ENCODE measurements around the gene DCBLD1. TPM values are rescaled to one million over a fixed set of nuclear protein-coding genes. Genes with fewer than 3 reads are reported as not detected.

Gene DCBLD1
- total and polyA plus RNA-seq, 2 of the 13 experiments (the other 11 are each of a cell fraction or from before 2014, with no cell fraction given): 23.2 to 41.5 TPM

DNA sequence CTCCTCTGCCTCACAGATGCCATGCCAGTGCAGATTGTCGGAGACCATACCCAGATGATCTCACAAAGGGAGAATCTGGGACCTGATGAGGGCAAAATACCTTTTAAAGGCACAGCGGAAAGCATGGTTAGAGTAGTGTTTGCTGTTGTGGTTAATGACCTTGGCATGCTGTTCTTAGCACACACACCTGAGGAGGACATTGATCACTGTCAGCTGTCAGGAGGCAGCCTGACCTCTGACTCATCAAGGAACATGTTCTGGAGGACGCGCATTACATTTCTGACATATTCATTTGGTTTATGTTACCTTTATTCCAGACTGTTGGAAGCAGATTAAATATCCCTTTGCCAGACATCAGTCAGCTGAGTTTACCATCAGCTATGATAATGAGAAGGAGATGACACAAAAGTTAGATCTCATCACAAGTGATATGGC is 62.7 kb downstream of the DCBLD1 start (continued):
- TF ChIP-seq, protein P1, sequence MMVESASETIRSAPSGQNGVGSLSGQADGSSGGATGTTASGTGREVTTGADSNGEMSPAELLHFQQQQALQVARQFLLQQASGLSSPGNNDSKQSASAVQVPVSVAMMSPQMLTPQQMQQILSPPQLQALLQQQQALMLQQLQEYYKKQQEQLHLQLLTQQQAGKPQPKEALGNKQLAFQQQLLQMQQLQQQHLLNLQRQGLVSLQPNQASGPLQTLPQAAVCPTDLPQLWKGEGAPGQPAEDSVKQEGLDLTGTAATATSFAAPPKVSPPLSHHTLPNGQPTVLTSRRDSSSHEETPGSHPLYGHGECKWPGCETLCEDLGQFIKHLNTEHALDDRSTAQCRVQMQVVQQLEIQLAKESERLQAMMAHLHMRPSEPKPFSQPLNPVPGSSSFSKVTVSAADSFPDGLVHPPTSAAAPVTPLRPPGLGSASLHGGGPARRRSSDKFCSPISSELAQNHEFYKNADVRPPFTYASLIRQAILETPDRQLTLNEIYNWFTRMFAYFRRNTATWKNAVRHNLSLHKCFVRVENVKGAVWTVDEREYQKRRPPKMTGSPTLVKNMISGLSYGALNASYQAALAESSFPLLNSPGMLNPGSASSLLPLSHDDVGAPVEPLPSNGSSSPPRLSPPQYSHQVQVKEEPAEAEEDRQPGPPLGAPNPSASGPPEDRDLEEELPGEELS (CRISPR knock-in tag; IDR thresholded peaks at IDR 0.05): peak; percentile 31; the same call in 1 of the 2 replicates
- TF ChIP-seq RELA (CRISPR knock-in tag; IDR thresholded peaks at IDR 0.05): no peak
- peak in 1 of 2 experiments; percentile 71; a peak in 2 of 4 replicates for TF ChIP-seq EP300 (IDR thresholded peaks at IDR 0.05; ENCODE audit: low read depth in 2 of 2, low read length in 2 of 2)
- peak; percentile 70; the same call in 1 of the 2 replicates for TF ChIP-seq EP300 (CRISPR knock-in tag; IDR thresholded peaks at IDR 0.05; ENCODE audit: borderline replicate concordance)
- TF ChIP-seq FOXA3 (CRISPR knock-in tag; IDR thresholded peaks at IDR 0.05): peak; percentile 60
- TF ChIP-seq HOXA3 (CRISPR knock-in tag; IDR thresholded peaks at IDR 0.05): peak; percentile 44; the same call in 1 of the 2 replicates
- TF ChIP-seq IRF2 (CRISPR knock-in tag; IDR thresholded peaks at IDR 0.05): no peak; the same call in 1 of the 2 replicates
- no peak for TF ChIP-seq SCMH1 (CRISPR knock-in tag; IDR thresholded peaks at IDR 0.05; ENCODE audit: borderline replicate concordance)
- peak; percentile 61 for TF ChIP-seq RXRB (CRISPR knock-in tag; IDR thresholded peaks at IDR 0.05; ENCODE audit: borderline replicate concordance)
- TF ChIP-seq CCAR2 (optimal IDR thresholded peaks at IDR 0.05; ENCODE audit: low read depth, low read length): no peak
- no peak for TF ChIP-seq ZNF547 (CRISPR knock-in tag; IDR thresholded peaks at IDR 0.05)
- no peak for TF ChIP-seq ATF1 (CRISPR knock-in tag; IDR thresholded peaks at IDR 0.05)
- peak; percentile 5; the same call in 1 of the 2 replicates for TF ChIP-seq HNF4G (IDR thresholded peaks at IDR 0.05; ENCODE audit: borderline replicate concordance, low read depth, low read length)
- TF ChIP-seq HNF4G (CRISPR knock-in tag; IDR thresholded peaks at IDR 0.05; ENCODE audit: borderline replicate concordance, low read depth): no peak
- TF ChIP-seq ZNF703 (CRISPR knock-in tag; IDR thresholded peaks at IDR 0.05; ENCODE audit: borderline replicate concordance): no peak
- peak; percentile 72 to 73 for TF ChIP-seq NR2F1 (CRISPR knock-in tag; IDR thresholded peaks at IDR 0.05)
- TF ChIP-seq IRF1 (CRISPR knock-in tag; IDR thresholded peaks at IDR 0.05; ENCODE audit: low read depth): no peak
- TF ChIP-seq, protein P2, sequence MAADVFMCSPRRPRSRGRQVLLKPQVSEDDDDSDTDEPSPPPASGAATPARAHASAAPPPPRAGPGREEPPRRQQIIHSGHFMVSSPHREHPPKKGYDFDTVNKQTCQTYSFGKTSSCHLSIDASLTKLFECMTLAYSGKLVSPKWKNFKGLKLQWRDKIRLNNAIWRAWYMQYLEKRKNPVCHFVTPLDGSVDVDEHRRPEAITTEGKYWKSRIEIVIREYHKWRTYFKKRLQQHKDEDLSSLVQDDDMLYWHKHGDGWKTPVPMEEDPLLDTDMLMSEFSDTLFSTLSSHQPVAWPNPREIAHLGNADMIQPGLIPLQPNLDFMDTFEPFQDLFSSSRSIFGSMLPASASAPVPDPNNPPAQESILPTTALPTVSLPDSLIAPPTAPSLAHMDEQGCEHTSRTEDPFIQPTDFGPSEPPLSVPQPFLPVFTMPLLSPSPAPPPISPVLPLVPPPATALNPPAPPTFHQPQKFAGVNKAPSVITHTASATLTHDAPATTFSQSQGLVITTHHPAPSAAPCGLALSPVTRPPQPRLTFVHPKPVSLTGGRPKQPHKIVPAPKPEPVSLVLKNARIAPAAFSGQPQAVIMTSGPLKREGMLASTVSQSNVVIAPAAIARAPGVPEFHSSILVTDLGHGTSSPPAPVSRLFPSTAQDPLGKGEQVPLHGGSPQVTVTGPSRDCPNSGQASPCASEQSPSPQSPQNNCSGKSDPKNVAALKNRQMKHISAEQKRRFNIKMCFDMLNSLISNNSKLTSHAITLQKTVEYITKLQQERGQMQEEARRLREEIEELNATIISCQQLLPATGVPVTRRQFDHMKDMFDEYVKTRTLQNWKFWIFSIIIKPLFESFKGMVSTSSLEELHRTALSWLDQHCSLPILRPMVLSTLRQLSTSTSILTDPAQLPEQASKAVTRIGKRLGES (CRISPR knock-in tag; IDR thresholded peaks at IDR 0.05; ENCODE audit: borderline replicate concordance): no peak
- no peak for TF ChIP-seq HDAC6 (IDR thresholded peaks at IDR 0.05; ENCODE audit: low read depth, low read length)
- no peak for TF ChIP-seq ZFP62 (CRISPR knock-in tag; IDR thresholded peaks at IDR 0.05)
- no peak for TF ChIP-seq NPAS2 (CRISPR knock-in tag; IDR thresholded peaks at IDR 0.05; ENCODE audit: borderline replicate concordance)
- TF ChIP-seq, protein P3, sequence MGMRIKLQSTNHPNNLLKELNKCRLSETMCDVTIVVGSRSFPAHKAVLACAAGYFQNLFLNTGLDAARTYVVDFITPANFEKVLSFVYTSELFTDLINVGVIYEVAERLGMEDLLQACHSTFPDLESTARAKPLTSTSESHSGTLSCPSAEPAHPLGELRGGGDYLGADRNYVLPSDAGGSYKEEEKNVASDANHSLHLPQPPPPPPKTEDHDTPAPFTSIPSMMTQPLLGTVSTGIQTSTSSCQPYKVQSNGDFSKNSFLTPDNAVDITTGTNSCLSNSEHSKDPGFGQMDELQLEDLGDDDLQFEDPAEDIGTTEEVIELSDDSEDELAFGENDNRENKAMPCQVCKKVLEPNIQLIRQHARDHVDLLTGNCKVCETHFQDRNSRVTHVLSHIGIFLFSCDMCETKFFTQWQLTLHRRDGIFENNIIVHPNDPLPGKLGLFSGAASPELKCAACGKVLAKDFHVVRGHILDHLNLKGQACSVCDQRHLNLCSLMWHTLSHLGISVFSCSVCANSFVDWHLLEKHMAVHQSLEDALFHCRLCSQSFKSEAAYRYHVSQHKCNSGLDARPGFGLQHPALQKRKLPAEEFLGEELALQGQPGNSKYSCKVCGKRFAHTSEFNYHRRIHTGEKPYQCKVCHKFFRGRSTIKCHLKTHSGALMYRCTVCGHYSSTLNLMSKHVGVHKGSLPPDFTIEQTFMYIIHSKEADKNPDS (CRISPR knock-in tag; IDR thresholded peaks at IDR 0.05): no peak
- TF ChIP-seq NFYB (CRISPR knock-in tag; IDR thresholded peaks at IDR 0.05): no peak
- TF ChIP-seq POLR2G (IDR thresholded peaks at IDR 0.05; ENCODE audit: low read depth, low read length): no peak
